ENCODE measurements around the gene TCHP.
A peak's percentile ranks its signal among the peaks of the same experiment; 100 is the strongest.

Gene TCHP

GRCh38 chr12:109878749-109879148 lies 21.3 kb upstream of the TCHP start:
- no peak for ATAC-seq
- TF ChIP-seq OSR1 (CRISPR knock-in tag; IDR thresholded peaks at IDR 0.05) (no peak), ZNF70 (CRISPR knock-in tag; IDR thresholded peaks at IDR 0.05) (no peak), GLIS3 (CRISPR knock-in tag; IDR thresholded peaks at IDR 0.05) (no peak), ZNF565 (CRISPR knock-in tag; conservative IDR thresholded peaks at IDR 0.05; ENCODE audit: low read depth) (no peak), PPARA (CRISPR knock-in tag; IDR thresholded peaks at IDR 0.05; ENCODE audit: borderline replicate concordance) (no peak), TSHZ2 (CRISPR knock-in tag; IDR thresholded peaks at IDR 0.05) (no peak), CSRNP3 (CRISPR knock-in tag; IDR thresholded peaks at IDR 0.05) (no peak), ZC3H10 (CRISPR knock-in tag; IDR thresholded peaks at IDR 0.05) (no peak), ZNF8 (CRISPR knock-in tag; IDR thresholded peaks at IDR 0.05) (no peak), ARNTL (CRISPR knock-in tag; IDR thresholded peaks at IDR 0.05; ENCODE audit: borderline replicate concordance, low read depth) (no peak), ESRRG (CRISPR knock-in tag; IDR thresholded peaks at IDR 0.05) (no peak), CREB5 (CRISPR knock-in tag; IDR thresholded peaks at IDR 0.05; ENCODE audit: low read depth) (no peak), CSDC2 (CRISPR knock-in tag; IDR thresholded peaks at IDR 0.05) (no peak), PATZ1 (CRISPR knock-in tag; IDR thresholded peaks at IDR 0.05; ENCODE audit: borderline replicate concordance) (no peak), TOX (CRISPR knock-in tag; IDR thresholded peaks at IDR 0.05; ENCODE audit: borderline replicate concordance) (no peak), SNAI2 (CRISPR knock-in tag; IDR thresholded peaks at IDR 0.05) (no peak)

- ATAC-seq: peak; percentile 23; the same call in 2 of the 3 replicates
- TF ChIP-seq POU6F1 (CRISPR knock-in tag; IDR thresholded peaks at IDR 0.05; ENCODE audit: borderline replicate concordance, low read depth) (no peak), PATZ1 (CRISPR knock-in tag; IDR thresholded peaks at IDR 0.05; ENCODE audit: borderline replicate concordance) (no peak), BACH2 (CRISPR knock-in tag; IDR thresholded peaks at IDR 0.05; ENCODE audit: borderline replicate concordance) (no peak), ZC3H10 (CRISPR knock-in tag; IDR thresholded peaks at IDR 0.05) (no peak), TOX (CRISPR knock-in tag; IDR thresholded peaks at IDR 0.05; ENCODE audit: borderline replicate concordance) (no peak), PPARA (CRISPR knock-in tag; IDR thresholded peaks at IDR 0.05; ENCODE audit: borderline replicate concordance) (no peak), ARNTL (CRISPR knock-in tag; IDR thresholded peaks at IDR 0.05; ENCODE audit: borderline replicate concordance, low read depth) (no peak), GLIS3 (CRISPR knock-in tag; IDR thresholded peaks at IDR 0.05) (no peak), TSHZ2 (CRISPR knock-in tag; IDR thresholded peaks at IDR 0.05) (no peak), ZNF8 (CRISPR knock-in tag; IDR thresholded peaks at IDR 0.05) (no peak), CREB5 (CRISPR knock-in tag; IDR thresholded peaks at IDR 0.05; ENCODE audit: low read depth) (no peak), ZFP30 (CRISPR knock-in tag; IDR thresholded peaks at IDR 0.05) (no peak), ZFP3 (CRISPR knock-in tag; IDR thresholded peaks at IDR 0.05) (no peak)
These were observed 20.6 kb upstream of the TCHP start for GRCh38 chr12:109879351-109880042.

All from SK-N-SH treated with all-trans-retinoic acid at 6 μM for 48 hours (cell line).